UCSD-AML1 (cell line): ENCODE results near the gene HSFX2.
"Not testable (repeated sequence)": the region's sequence is repeated elsewhere in the genome, so short reads cannot be mapped to it uniquely, and the experiment has no call there.

Experiments
- DNase-seq: peaks from one replicate; lab custom pipeline; 2025; ENCODE audit not compliant: unreplicated experiment; lab: John Stamatoyannopoulos, UW

The HSFX2 gene

GRCh38 chrX:149590993-149591392 lies 4.1 kb downstream of the HSFX2 start:
- DNase-seq = not testable (repeated sequence)

- DNase-seq = not testable (repeated sequence)
Measured at GRCh38 chrX:149587359-149587758, 7.8 kb downstream of the HSFX2 start, which contains the start of gene MAGEA9B. TSS of gene MAGEA9B (minus strand) at chrX:149587459. CDS start at chrX:149583179, 4,280 bp downstream.

DNA sequence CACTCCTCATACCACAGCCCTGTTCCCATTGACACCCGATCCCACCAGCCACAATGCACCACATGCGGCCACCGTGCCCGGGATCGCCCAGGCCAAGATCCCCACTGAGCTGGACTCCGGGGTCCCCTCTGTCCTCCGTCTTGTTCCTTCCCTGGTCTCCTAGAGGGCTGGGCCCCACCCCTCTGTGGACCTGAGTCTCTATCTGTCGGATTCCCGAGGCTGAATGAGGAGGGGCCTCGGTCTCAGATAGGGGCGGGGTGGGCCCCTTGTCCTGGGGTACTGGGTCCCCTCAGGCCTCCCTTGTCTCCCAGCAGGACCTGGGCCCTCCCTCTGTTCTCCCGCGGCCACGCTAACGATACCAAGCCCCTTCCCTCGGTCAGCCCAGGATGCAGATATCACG lies 9.5 kb downstream of the HSFX2 start:
- DNase-seq = not testable (repeated sequence)

- DNase-seq = not testable (repeated sequence)
Measured at GRCh38 chrX:149573456-149573855, 21.7 kb downstream of the HSFX2 start.

GRCh38 chrX:149572743-149573142 lies 22.4 kb downstream of the HSFX2 start:
- DNase-seq = no peak

- no peak for DNase-seq
Measured at GRCh38 chrX:149571770-149572169, 23.3 kb downstream of the HSFX2 start.

DNA sequence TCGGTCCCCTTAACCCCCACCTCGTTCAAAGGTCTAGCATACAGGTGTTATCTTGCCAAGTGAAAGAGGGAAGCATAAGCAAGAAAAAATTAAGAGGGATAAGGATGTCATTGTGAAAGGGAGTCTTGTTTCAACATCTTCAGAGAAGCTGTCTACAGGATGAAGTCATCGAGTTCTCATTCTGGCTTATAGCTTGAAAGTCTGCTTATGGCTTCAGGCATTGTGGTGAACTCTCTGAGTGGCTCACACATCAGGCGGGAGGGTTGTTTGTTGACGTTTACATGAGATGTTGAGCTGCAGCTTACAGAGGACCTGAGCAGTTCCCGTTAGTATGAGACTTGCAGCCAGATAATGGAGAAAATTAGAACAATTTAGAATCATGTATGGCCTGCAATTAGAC lies 24.4 kb downstream of the HSFX2 start:
- no peak for DNase-seq

DNA sequence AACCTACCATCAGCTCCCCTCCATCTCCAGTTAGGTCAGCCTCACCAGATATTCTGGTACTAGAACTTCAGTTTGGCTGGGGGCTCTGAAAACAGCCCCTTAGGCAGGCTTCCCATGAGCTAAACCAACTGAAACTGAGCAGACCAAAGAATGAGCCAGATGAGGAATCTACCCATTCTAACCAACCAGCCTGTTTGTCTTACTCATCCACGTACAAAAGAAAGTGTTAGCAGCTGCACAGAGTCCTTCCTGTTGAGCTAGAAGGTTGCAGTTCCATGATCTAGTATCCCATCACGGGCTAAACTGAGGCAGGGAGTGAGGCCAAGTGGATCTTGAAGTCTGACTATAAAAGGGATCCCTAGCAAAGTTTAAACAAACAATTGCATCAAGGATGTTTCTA lies 25.3 kb downstream of the HSFX2 start:
- no peak for DNase-seq

DNA sequence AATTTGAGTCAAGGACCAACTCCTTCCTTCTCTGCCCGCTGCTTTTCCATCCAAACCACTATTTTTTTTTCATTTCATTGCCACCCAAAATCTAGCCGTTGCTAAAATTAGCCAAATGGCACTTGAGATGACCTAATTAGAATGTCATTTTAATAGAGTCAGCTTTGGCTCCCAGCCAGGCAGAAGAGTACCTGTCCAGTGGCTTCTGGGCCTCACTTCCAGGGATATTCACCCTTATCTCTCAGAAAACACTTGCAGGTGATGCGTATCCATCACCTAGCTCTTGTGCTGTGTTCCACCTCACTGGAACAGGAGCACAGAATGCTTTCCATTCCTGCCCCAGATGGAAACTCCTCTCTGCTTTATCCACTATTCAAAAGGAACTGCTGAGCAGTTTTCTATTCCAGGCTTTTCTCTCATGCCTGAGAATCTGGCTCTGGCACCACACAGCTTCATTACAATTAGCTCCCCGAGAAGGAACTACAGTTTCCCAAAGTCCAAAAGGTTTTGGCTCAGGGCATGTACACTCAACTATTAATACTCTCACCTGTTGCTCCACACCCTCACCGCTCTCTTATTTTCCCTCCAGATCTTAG lies 26.3 kb downstream of the HSFX2 start:
- DNase-seq = no peak

- no peak for DNase-seq
Measured at GRCh38 chrX:149567621-149568417, 27.3 kb downstream of the HSFX2 start.

DNA sequence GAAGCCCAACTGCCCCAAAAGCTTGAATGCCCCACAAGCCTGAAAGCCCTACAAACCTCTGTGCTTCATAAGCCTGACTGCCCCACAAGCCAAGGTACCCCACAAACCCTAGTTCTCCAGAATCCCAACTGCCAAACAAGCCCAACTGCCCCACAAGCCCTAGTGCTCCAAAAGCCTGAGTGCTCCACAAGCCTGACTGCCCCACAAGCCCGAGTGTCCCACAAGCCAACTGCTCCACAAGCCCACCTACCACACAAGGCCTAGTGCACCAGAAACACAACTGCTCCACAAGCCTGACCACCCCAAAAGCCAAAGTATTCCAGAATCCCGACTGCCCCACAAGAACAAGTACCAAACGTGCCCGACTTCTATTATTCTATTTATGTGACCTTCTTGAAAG lies 31.8 kb downstream of the HSFX2 start:
- no peak for DNase-seq

DNA sequence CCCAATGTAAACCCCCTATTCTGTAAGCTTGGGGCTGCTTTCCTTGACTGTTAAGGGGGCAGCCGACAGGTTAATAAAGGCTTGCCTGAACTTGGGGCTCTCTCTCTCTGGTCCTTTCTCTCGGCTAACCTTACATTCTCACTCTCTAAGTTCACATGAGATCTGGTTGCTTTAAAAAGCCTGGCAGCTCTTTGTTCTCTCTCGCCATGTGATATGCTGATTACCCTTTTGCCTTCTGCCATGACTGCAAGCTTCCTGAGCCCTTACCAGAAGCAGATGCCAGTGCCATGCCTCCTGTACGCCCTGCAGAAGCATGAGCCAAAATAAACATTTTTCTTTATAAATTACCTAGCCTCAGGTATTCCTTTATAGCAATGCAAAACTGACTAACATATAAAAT lies 39.9 kb downstream of the HSFX2 start:
- not testable (repeated sequence) for DNase-seq

GRCh38 chrX:149551939-149552248 lies 43.2 kb downstream of the HSFX2 start:
- DNase-seq = not testable (repeated sequence)

GRCh38 chrX:149551245-149551938 lies 43.7 kb downstream of the HSFX2 start:
- DNase-seq = not testable (repeated sequence)

DNA sequence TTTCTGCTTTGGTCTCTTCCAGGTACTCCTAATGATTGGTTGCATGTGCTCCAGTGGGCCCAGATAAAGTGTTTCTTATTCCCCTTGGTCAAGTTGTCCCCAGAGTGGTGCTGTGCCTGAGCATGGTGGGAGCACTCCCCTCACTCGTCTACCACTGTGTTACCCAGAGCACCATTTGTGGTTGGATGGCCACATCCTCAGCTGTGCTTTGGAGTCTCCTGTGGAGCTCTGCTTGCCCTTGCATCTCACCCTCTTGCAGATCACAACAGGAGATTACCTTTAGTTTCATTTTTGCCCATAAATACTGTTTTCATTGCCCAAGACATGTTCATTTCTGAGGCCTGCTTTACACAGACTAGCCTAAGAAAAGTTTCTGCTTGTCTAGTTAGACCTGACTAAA lies 44.7 kb downstream of the HSFX2 start:
- not testable (repeated sequence) for DNase-seq

DNA sequence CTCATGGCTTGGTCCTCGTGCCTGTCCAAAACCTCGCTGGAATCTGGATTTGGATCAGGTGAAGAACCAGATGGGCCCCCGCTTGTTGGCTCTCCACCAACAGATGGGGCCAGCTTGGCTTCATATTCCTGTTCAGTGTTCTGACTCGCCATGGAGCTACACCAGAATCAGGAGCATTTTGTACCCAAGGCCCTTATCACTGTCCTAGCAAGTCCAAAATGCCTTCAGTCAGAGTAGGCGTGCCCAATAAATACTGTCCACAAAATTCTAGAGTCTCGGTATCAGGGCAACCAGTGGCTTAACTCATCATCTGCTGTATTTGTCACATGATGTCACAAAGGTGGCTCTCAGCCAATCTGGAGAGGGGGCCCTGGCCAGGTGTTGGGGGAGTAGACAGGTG lies 45.4 kb downstream of the HSFX2 start, which contains the start of gene HSFX3:
TSS of gene HSFX3 (minus strand) at position 224 of the 400 bp plus-strand sequence. CDS start at position 152, 72 bp downstream.
- not testable (repeated sequence) for DNase-seq

GRCh38 chrX:149547782-149548181 lies 47.3 kb downstream of the HSFX2 start:
- DNase-seq = not testable (repeated sequence)

DNA sequence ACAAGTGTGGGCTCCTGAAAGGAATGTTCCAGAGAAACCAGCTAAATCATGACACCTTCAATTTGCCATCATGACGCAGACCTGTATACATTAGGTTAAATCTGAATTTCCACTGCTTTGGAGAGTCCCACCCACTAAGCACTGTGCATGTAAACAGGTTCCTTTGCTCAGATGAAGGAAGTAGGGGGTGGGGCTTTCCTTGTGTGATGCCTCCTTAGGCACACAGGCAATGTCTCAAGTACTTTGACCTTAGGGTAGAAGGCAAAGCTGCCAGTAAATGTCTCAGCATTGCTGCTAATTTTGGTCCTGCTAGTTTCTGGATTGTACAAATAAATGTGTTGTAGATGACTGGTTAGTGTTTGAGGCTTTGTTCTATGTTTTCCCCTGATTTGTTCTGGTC lies 48.2 kb downstream of the HSFX2 start:
- not testable (repeated sequence) for DNase-seq

DNA sequence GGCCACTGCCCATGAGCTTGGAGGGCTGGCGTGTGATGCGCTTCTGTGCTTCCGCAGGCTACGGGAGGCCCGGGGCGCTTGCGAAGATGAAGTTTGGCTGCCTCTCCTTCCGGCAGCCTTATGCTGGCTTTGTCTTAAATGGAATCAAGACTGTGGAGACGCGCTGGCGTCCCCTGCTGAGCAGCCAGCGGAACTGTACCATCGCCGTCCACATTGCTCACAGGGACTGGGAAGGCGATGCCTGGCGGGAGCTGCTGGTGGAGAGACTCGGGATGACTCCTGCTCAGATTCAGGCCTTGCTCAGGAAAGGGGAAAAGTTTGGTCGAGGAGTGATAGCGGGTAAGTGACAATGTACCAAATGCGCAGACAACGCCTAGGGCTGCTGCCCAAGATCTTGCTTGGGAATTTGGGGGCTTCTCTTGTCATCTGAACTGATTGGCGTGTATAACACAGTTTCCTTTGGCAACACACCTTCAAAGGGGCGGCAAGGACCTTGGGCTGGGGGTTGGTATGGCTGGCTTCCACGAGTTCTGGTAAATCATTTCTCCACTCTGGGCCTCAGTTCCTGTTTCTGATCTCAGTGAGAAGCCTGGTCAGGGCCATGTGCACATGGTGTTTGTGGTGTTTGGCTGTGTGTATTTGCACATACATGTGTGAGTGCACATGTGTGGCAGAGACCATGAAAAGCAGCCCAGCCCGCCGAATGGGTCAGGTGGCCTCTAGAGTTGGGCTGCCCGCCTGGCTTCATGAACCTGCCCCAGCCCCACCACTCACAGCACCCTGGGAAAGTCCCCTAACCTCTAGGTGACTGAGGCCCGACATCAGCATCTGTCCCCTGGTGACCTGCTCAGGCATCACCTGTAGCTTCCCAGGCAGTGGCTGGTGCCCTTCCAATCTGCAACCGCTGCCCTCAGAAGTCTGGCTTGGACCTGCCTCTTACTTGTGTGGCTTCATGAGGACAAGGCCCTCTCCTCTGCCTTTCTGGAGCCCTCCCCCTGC lies 49.3 kb downstream of the HSFX2 start:
- DNase-seq = peak; percentile 28
